ENCODE data around the gene SMYD3. TPM values are rescaled to one million over a fixed set of nuclear protein-coding genes. Genes with fewer than 3 reads are reported as not detected.
"Not testable (repeated sequence)": the region's sequence is repeated elsewhere in the genome, so short reads cannot be mapped to it uniquely, and the experiment has no call there.

The SMYD3 gene
- total RNA-seq, 8 experiments from 2014 or later, result 8.8 to 39.7 (median 29.1) TPM

GRCh38 chr1:245984390-245985155 is 522.5 kb downstream of the SMYD3 start:
- WGBS, 10 experiments, result 90 to 100% (median 95%) methylated on average over 1 to 7 of the region's 7 CpGs
- ATAC-seq (replicated peaks in 6 of 8), result no peak
- Histone ChIP-seq H3K4me3 (no peak overlapping the region), H3K27ac (no peak overlapping the region), H3K4me1 (replicated peaks in 1 of 2) (no peaks in the 10 kb centered on the region)
- in situ Hi-C loops (cut with MboI; ENCODE audit: low pct_unique_long_range_greater_than_20kb in 2 of 9, low sequenced_read_pairs in 9 of 9, unreplicated experiment in 9 of 9), result loop anchor here in 4 of 9 experiments (25.0 kb wide), 3 partner anchors 97 to 822 kb away; partner anchors contain the start of gene KIF26B (in 2 of the 4)

GRCh38 chr1:245983294-245983967 is 523.6 kb downstream of the SMYD3 start:
- H3K4me3 ChIP-seq, result no peak overlapping the region
- H3K27ac ChIP-seq, result no peak overlapping the region
- in situ Hi-C loops (cut with MboI; ENCODE audit: low pct_unique_long_range_greater_than_20kb in 2 of 9, low sequenced_read_pairs in 9 of 9, unreplicated experiment in 9 of 9), result loop anchor here in 4 of 9 experiments (25.0 kb wide), 3 partner anchors 96 to 821 kb away; partner anchors contain the start of gene KIF26B (in 2 of the 4)
- 19 to 92% (median 84%) methylated on average over 3 to 7 of the region's 7 CpGs for WGBS, 10 experiments
- H3K4me1 ChIP-seq (replicated peaks in 1 of 2), result no peaks in the 10 kb centered on the region
- ATAC-seq (replicated peaks in 6 of 8), result no peak

- no peaks in the 10 kb centered on the region for H3K4me1 ChIP-seq (replicated peaks in 1 of 2)
- WGBS, 10 experiments, result 59 to 98% (median 86%) methylated on average over 1 to 9 of the region's 9 CpGs; no CpG with 5 or more reads in 3 of the 10 experiments
- no peak overlapping the region for H3K4me3 ChIP-seq
- ATAC-seq (replicated peaks in 6 of 8), result no peak
- in situ Hi-C loops (cut with MboI; ENCODE audit: low pct_unique_long_range_greater_than_20kb in 2 of 9, low sequenced_read_pairs in 9 of 9, unreplicated experiment in 9 of 9), result loop anchor here in 4 of 9 experiments (25.0 kb wide), 3 partner anchors 92 to 817 kb away; partner anchors contain the start of gene KIF26B (in 2 of the 4)
- no peak overlapping the region for H3K27ac ChIP-seq
Observed at GRCh38 chr1:245979589-245979988, 527.5 kb downstream of the SMYD3 start.

GRCh38 chr1:245978915-245979314 is 528.2 kb downstream of the SMYD3 start:
- H3K27ac ChIP-seq, result no peak overlapping the region
- WGBS, 10 experiments, result 40 to 100% (median 77%) methylated on average over 1 to 3 of the region's 3 CpGs
- ATAC-seq (replicated peaks in 6 of 8), result peak in 1 of 8 experiments; percentile 12
- in situ Hi-C loops (cut with MboI; ENCODE audit: low pct_unique_long_range_greater_than_20kb in 2 of 9, low sequenced_read_pairs in 9 of 9, unreplicated experiment in 9 of 9), result loop anchor here in 4 of 9 experiments (25.0 kb wide), 3 partner anchors 92 to 817 kb away; partner anchors contain the start of gene KIF26B (in 2 of the 4)
- H3K4me3 ChIP-seq, result no peak overlapping the region
- H3K4me1 ChIP-seq (replicated peaks in 1 of 2), result no peaks in the 10 kb centered on the region

- Histone ChIP-seq H3K27ac (no peak overlapping the region), H3K4me3 (no peak overlapping the region), H3K4me1 (replicated peaks in 1 of 2) (peaks cover 11 to 18% of the 10 kb centered on the region in 2 donors)
- in situ Hi-C loops (cut with MboI; ENCODE audit: low pct_unique_long_range_greater_than_20kb in 2 of 9, low sequenced_read_pairs in 9 of 9, unreplicated experiment in 9 of 9), result no loop called here
- WGBS, 10 experiments, result 81 to 100% (median 95%) methylated on average over 1 to 5 of the region's 5 CpGs; no CpG with 5 or more reads in 4 of the 10 experiments
- ATAC-seq (replicated peaks in 6 of 8), result peak in 2 of 8 experiments; percentile 13 to 47
Observed at GRCh38 chr1:245972476-245972875, 534.6 kb downstream of the SMYD3 start.

GRCh38 chr1:245971711-245972085 is 535.4 kb downstream of the SMYD3 start:
- peaks cover 11 to 18% of the 10 kb centered on the region in 2 donors for H3K4me1 ChIP-seq (replicated peaks in 1 of 2)
- H3K27ac ChIP-seq, result no peak overlapping the region
- WGBS, 10 experiments, result 80 to 100% (median 83%) methylated on average over 1 to 2 of the region's 2 CpGs; no CpG with 5 or more reads in 4 of the 10 experiments
- ATAC-seq (replicated peaks in 6 of 8), result no peak
- in situ Hi-C loops (cut with MboI; ENCODE audit: low pct_unique_long_range_greater_than_20kb in 2 of 9, low sequenced_read_pairs in 9 of 9, unreplicated experiment in 9 of 9), result no loop called here
- H3K4me3 ChIP-seq, result no peak overlapping the region

- WGBS, 10 experiments, result 85 to 100% (median 98%) methylated on average over 2 to 10 of the region's 10 CpGs; no CpG with 5 or more reads in 1 of the 10 experiments
- in situ Hi-C loops (cut with MboI; ENCODE audit: low pct_unique_long_range_greater_than_20kb in 2 of 9, low sequenced_read_pairs in 9 of 9, unreplicated experiment in 9 of 9), result not testable (repeated sequence)
Observed at GRCh38 chr1:245971076-245971710, 535.9 kb downstream of the SMYD3 start.

GRCh38 chr1:245969283-245969682 is 537.8 kb downstream of the SMYD3 start:
- peak; percentile 26 to 96 (median 89) for ATAC-seq (replicated peaks in 6 of 8)

More at GRCh38 chr1:245971076-245971710, 535.9 kb downstream of the SMYD3 start:
- ATAC-seq (replicated peaks in 6 of 8); H3K4me3 ChIP-seq; H3K27ac ChIP-seq: not testable (repeated sequence)
- H3K4me1 ChIP-seq (replicated peaks in 1 of 2), result peaks cover 11 to 18% of the 10 kb centered on the region in 2 donors

GRCh38 chr1:245968775-245969174 is 538.3 kb downstream of the SMYD3 start:
- Histone ChIP-seq H3K27ac (peak overlapping the region in 1 of 2 donors; percentile 1), H3K4me1 (replicated peaks in 1 of 2) (peaks cover 11 to 18% of the 10 kb centered on the region in 2 donors), H3K4me3 (no peak overlapping the region)
- 53 to 100% (median 73%) methylated on average over 1 to 6 of the region's 6 CpGs; no CpG with 5 or more reads in 1 of the 10 experiments for WGBS, 10 experiments
- in situ Hi-C loops (cut with MboI; ENCODE audit: low pct_unique_long_range_greater_than_20kb in 2 of 9, low sequenced_read_pairs in 9 of 9, unreplicated experiment in 9 of 9), result no loop called here
- ATAC-seq (replicated peaks in 6 of 8), result peak in 4 of 8 experiments; percentile 25 to 60 (median 50)

More at GRCh38 chr1:245969283-245969682, 537.8 kb downstream of the SMYD3 start:
- WGBS, 10 experiments, result 0 to 25% (median 8%) methylated on average over 1 to 3 of the region's 3 CpGs; no CpG with 5 or more reads in 2 of the 10 experiments
- in situ Hi-C loops (cut with MboI; ENCODE audit: low pct_unique_long_range_greater_than_20kb in 2 of 9, low sequenced_read_pairs in 9 of 9, unreplicated experiment in 9 of 9), result no loop called here
- Histone ChIP-seq H3K4me3 (no peak overlapping the region), H3K4me1 (replicated peaks in 1 of 2) (peaks cover 11 to 18% of the 10 kb centered on the region in 2 donors), H3K27ac (peak overlapping the region in 1 of 2 donors; percentile 8)

GRCh38 chr1:245965398-245965797 is 541.7 kb downstream of the SMYD3 start:
- Histone ChIP-seq H3K27ac (no peak overlapping the region), H3K4me3 (no peak overlapping the region), H3K4me1 (replicated peaks in 1 of 2) (peaks cover 18 to 24% of the 10 kb centered on the region in 2 donors)
- in situ Hi-C loops (cut with MboI; ENCODE audit: low pct_unique_long_range_greater_than_20kb in 2 of 9, low sequenced_read_pairs in 9 of 9, unreplicated experiment in 9 of 9), result no loop called here
- 93 to 100% (median 100%) methylated on average over 1 to 3 of the region's 3 CpGs for WGBS, 10 experiments
- ATAC-seq (replicated peaks in 6 of 8), result no peak

- Histone ChIP-seq H3K4me1 (replicated peaks in 1 of 2) (peaks cover 11 to 12% of the 10 kb centered on the region in 2 donors), H3K27ac (no peak overlapping the region), H3K4me3 (no peak overlapping the region)
- in situ Hi-C loops (cut with MboI; ENCODE audit: low pct_unique_long_range_greater_than_20kb in 2 of 9, low sequenced_read_pairs in 9 of 9, unreplicated experiment in 9 of 9), result no loop called here
- ATAC-seq (replicated peaks in 6 of 8), result no peak
- WGBS, 10 experiments, result 75 to 100% (median 93%) methylated on average over 1 to 2 of the region's 2 CpGs; no CpG with 5 or more reads in 3 of the 10 experiments
Observed at GRCh38 chr1:245963649-245964048, 543.4 kb downstream of the SMYD3 start.

GRCh38 chr1:245962453-245962852 is 544.6 kb downstream of the SMYD3 start:
- no peak overlapping the region for H3K27ac ChIP-seq
- in situ Hi-C loops (cut with MboI; ENCODE audit: low pct_unique_long_range_greater_than_20kb in 2 of 9, low sequenced_read_pairs in 9 of 9, unreplicated experiment in 9 of 9), result no loop called here
- no peak for ATAC-seq (replicated peaks in 6 of 8)
- H3K4me3 ChIP-seq, result no peak overlapping the region
- peaks cover 6 to 7% of the 10 kb centered on the region in 2 donors for H3K4me1 ChIP-seq (replicated peaks in 1 of 2)
- 81 to 100% (median 95%) methylated on average over 1 to 8 of the region's 8 CpGs for WGBS, 10 experiments
